ENCODE results near the gene MYO10. TPM values are rescaled to one million over a fixed set of nuclear protein-coding genes. Genes with fewer than 3 reads are reported as not detected.

MYO10 gene
- total and polyA plus RNA-seq, 2 of the 8 experiments (the other 6 are each of a cell fraction or from before 2014, with no cell fraction given), result 21.5 to 107 TPM

- CTCF ChIA-PET (ENCODE audit: partially characterized antibody), result interaction anchor here (1.1 to 6.5 kb wide), 16 partner anchors 8 to 536 kb away, joined by 3 to 51 read pairs (median 8); no protein-coding TSS in a partner anchor
- H3K36me3 ChIP-seq (ENCODE audit: control insufficient read depth in 2 of 4, insufficient read depth in 4 of 4, low read length in 3 of 4), result peaks cover 43 to 80% (median 59%) of the 10 kb centered on the region in 4 experiments
- no peaks in the 10 kb centered on the region for H3K79me1 ChIP-seq (ENCODE audit: low read depth, low read length)
- no peak overlapping the region for H3K27ac ChIP-seq (ENCODE audit: low read depth, low read length)
- no peak overlapping the region for H4K8ac ChIP-seq (ENCODE audit: extremely low read depth, insufficient read depth, low read length)
- no peaks in the 10 kb centered on the region for H3K9me3 ChIP-seq (ENCODE audit: insufficient read depth in 2 of 2, low read depth in 1 of 2, low read length in 1 of 2)
- H3K4me2 ChIP-seq (ENCODE audit: insufficient read depth in 1 of 2, low read depth in 2 of 2, low read length in 2 of 2), result no peak overlapping the region
- H3K4ac ChIP-seq (replicated peaks; ENCODE audit: insufficient read length, low read depth, low read length), result no peak overlapping the region
- no peak overlapping the region for H2BK12ac ChIP-seq (ENCODE audit: low read depth, low read length)
- H2BK20ac ChIP-seq (ENCODE audit: low read length), result no peak overlapping the region
- H2BK120ac ChIP-seq (replicated peaks; ENCODE audit: low read depth, low read length), result no peak overlapping the region
- H4K20me1 ChIP-seq (replicated peaks in 1 of 2; ENCODE audit: control insufficient read depth in 1 of 2, insufficient read depth in 2 of 2, low read length in 2 of 2), result peaks cover 5 to 10% of the 10 kb centered on the region in 2 experiments
- WGBS, 2 experiments (ENCODE audit: extremely low coverage in 1 of 2, insufficient coverage in 1 of 2, insufficient read length in 1 of 2, insufficient replicate concordance in 2 of 2, low coverage in 1 of 2, low lambda C conversion rate in 2 of 2, missing lambda C conversion rate in 1 of 2), result 93% methylated on average over 11 of the region's 11 CpGs; no CpG with 5 or more reads in 1 of the 2 experiments
- H2BK15ac ChIP-seq (ENCODE audit: low read length), result no peak overlapping the region
- H4K91ac ChIP-seq (replicated peaks; ENCODE audit: insufficient read length, low read length), result no peak overlapping the region
- no peak overlapping the region for H2BK5ac ChIP-seq (ENCODE audit: low read depth, low read length)
- H3K27me3 ChIP-seq (replicated peaks in 1 of 4; ENCODE audit: control insufficient read depth in 3 of 4, extremely low read depth in 1 of 4, insufficient read depth in 3 of 4, low read length in 3 of 4), result no peaks in the 10 kb centered on the region
- POLR2A ChIA-PET (ENCODE audit: partially characterized antibody), result no interaction called here
- FAIRE-seq (no peak), DNase-seq (ENCODE audit: low read depth in 1 of 2, low spot score in 2 of 2) (no peak)
- H3K23ac ChIP-seq (ENCODE audit: insufficient read length), result no peak overlapping the region
- no peak overlapping the region for H4K5ac ChIP-seq (ENCODE audit: insufficient read length, low read depth, low read length)
- no peak overlapping the region for H3K9ac ChIP-seq (replicated peaks in 1 of 4; ENCODE audit: extremely low read depth in 1 of 4, low read depth in 3 of 4, low read length in 3 of 4)
- H3K14ac ChIP-seq (ENCODE audit: insufficient read length), result no peak overlapping the region
- H3K23me2 ChIP-seq (ENCODE audit: low read depth, low read length), result no peaks in the 10 kb centered on the region
- H2AFZ ChIP-seq (ENCODE audit: low read length), result no peak overlapping the region
- no peak overlapping the region for H2AK5ac ChIP-seq (ENCODE audit: low read depth, low read length)
- H3K4me1 ChIP-seq (replicated peaks in 1 of 4; ENCODE audit: control insufficient read depth in 3 of 4, insufficient read depth in 4 of 4, low read length in 3 of 4), result no peaks in the 10 kb centered on the region
- no peak overlapping the region for H3K18ac ChIP-seq (ENCODE audit: extremely low read depth, low read length)
- peak; percentile 55 to 62 for TF ChIP-seq RAD21 (IDR thresholded peaks at IDR 0.05 in 1 of 2, conservative IDR thresholded peaks at IDR 0.05 in 1 of 2; ENCODE audit: low read depth in 2 of 2, low read length in 2 of 2)
- no peak for TF ChIP-seq SP4 (IDR thresholded peaks at IDR 0.05; ENCODE audit: low read length)
- TF ChIP-seq E2F6 (IDR thresholded peaks at IDR 0.05), result no peak
- peak; percentile 18 to 59 (median 36) for TF ChIP-seq CTCF (IDR thresholded peaks at IDR 0.05; ENCODE audit: control extremely low read depth in 1 of 3, insufficient read depth in 1 of 3, low read depth in 1 of 3, low read length in 3 of 3)
- TF ChIP-seq POLR2A (IDR thresholded peaks at IDR 0.05; ENCODE audit: control extremely low read depth in 1 of 2, low read depth in 2 of 2, low read length in 2 of 2), result 0 out of 3 replicates have a peak, but pooled peaks of 1 of the 2 experiments have one; percentile 18
- no peak overlapping the region for H3K56ac ChIP-seq (replicated peaks; ENCODE audit: insufficient read length, low read depth, low read length)
- no peaks in the 10 kb centered on the region for H3K79me2 ChIP-seq (ENCODE audit: control insufficient read depth in 1 of 2, insufficient read depth in 2 of 2, low read length in 2 of 2)
- H3K4me3 ChIP-seq (ENCODE audit: extremely low read depth in 1 of 4, insufficient read depth in 2 of 4, low read depth in 3 of 4, low read length in 4 of 4), result no peak overlapping the region
Measured at GRCh38 chr5:16666883-16667398, 269.1 kb downstream of the MYO10 start.
